Sigmoid colon (tissue), 7 donors: ENCODE data around the gene FAM78B. TPM values are rescaled to one million over a fixed set of nuclear protein-coding genes. Genes with fewer than 3 reads are reported as not detected.

Experiments
- DNase-seq: peaks from one replicate; pipeline ENCODE4 v3.0.0-alpha.2; 2019
- H3K27ac ChIP-seq, 4 donors: fragments of 200-600 bp; sonication (generic); one replicate each; pipeline ENCODE4 v1.5.1; 2016 to 2019; ENCODE audit warnings: mild to moderate bottlenecking in 1 of 4
- H3K27me3 ChIP-seq, 3 donors: fragments of 200-600 bp; sonication (generic); one replicate each; pipeline ENCODE4 v1.5.1; 2019; ENCODE audit warnings: mild to moderate bottlenecking in 1 of 3
- H3K36me3 ChIP-seq, 4 donors: fragments of 200-600 bp; sonication (generic); one replicate each; pipeline ENCODE4 v1.5.1; 2016 to 2019
- H3K4me1 ChIP-seq, 4 donors: fragments of 200-600 bp; sonication (generic); one replicate each; pipeline ENCODE4 v1.5.1; 2017 to 2019
- H3K4me3 ChIP-seq, 4 donors: fragments of 200-600 bp; sonication (generic); one replicate each; pipeline ENCODE4 v1.5.1; 2017 to 2019; ENCODE audit warnings: mild to moderate bottlenecking in 2 of 4, moderate library complexity in 1 of 4
- H3K9me3 ChIP-seq, 4 donors: fragments of 200-600 bp in 3 of 4; sonication (generic) in 3 of 4; one replicate each; pipeline versions ENCODE4 v1.5.1 to v1.6.1; 2013 to 2019
- EP300 ChIP-seq, 4 donors: sonication (generic); formaldehyde crosslinking; IDR thresholded peaks; one replicate each; pipeline ENCODE4 v1.6.1; 2017; ENCODE audit warnings: antibody characterized with exemption in 4 of 4
- POLR2A ChIP-seq, 2 donors: fragments of 450-650 bp; IDR thresholded peaks; one replicate each; pipeline ENCODE4 v1.6.1; 2016; ENCODE audit warnings: antibody characterized with exemption in 2 of 2, mild to moderate bottlenecking in 2 of 2, moderate library complexity in 2 of 2
- POLR2AphosphoS5 ChIP-seq, 4 donors: sonication (generic); formaldehyde crosslinking; IDR thresholded peaks; one replicate each; pipeline ENCODE4 v1.6.1; 2017; ENCODE audit warnings: antibody characterized with exemption in 4 of 4
- WGBS, 2 donors: extraction: QIAGEN DNeasy Blood & Tissue Kit; methylation state at CpG; one replicate each; pipeline ENCODE4 v1.1.7; 2013; 5-methylcytosine and 5-hydroxymethylcytosine counted together
- intact Hi-C: fragments of 100-400 bp; cut with DNase I; formaldehyde crosslinking; loops from one replicate; pipeline ENCODE4 v1.15.1; 2023
- polyA plus RNA-seq, 3 donors: library from polyadenylated mRNA; stranded (reverse); fragments of 200-250 nt; gene quantifications; one replicate each; pipeline ENCODE4 v1.2.3, GENCODE V29; 2013
- total RNA-seq, 4 donors: library from RNA; depleted of rRNA; stranded (reverse); fragments of >200 nt; gene quantifications; one replicate each; pipeline ENCODE4 v1.1.0, GENCODE V29; 2016
- TF ChIP-seq, protein P1 (sequence below), 4 experiments: fragments of 450-650 bp in 3 of 4; fragments of 200-600 bp in 1 of 4; IDR thresholded peaks; one replicate each; pipeline ENCODE4 v1.5.1; 2016 to 2019; ENCODE audit warnings: antibody characterized with exemption in 4 of 4, mild to moderate bottlenecking in 3 of 4, moderate library complexity in 2 of 4
- donor health status: healthy with polysubstance abuse.
- donor health status: Bipolar disorder and iron deficiency.
- donor health status: healthy.

FAM78B gene
- total and polyA plus RNA-seq, 7 donors, result 0.23 to 5.4 (median 2.0) TPM

GRCh38 chr1:166039436-166040201, 127.2 kb downstream of the FAM78B start:
- TF ChIP-seq EP300 (IDR thresholded peaks at IDR 0.05), result no peak
- TF ChIP-seq POLR2AphosphoS5 (IDR thresholded peaks at IDR 0.05), result no peak
- TF ChIP-seq, protein P1, sequence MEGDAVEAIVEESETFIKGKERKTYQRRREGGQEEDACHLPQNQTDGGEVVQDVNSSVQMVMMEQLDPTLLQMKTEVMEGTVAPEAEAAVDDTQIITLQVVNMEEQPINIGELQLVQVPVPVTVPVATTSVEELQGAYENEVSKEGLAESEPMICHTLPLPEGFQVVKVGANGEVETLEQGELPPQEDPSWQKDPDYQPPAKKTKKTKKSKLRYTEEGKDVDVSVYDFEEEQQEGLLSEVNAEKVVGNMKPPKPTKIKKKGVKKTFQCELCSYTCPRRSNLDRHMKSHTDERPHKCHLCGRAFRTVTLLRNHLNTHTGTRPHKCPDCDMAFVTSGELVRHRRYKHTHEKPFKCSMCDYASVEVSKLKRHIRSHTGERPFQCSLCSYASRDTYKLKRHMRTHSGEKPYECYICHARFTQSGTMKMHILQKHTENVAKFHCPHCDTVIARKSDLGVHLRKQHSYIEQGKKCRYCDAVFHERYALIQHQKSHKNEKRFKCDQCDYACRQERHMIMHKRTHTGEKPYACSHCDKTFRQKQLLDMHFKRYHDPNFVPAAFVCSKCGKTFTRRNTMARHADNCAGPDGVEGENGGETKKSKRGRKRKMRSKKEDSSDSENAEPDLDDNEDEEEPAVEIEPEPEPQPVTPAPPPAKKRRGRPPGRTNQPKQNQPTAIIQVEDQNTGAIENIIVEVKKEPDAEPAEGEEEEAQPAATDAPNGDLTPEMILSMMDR (IDR thresholded peaks at IDR 0.05), result no peak
- TF ChIP-seq POLR2A (IDR thresholded peaks at IDR 0.05), result no peak
- DNase-seq, result no peak
- intact Hi-C loops, result no loop called here
- Histone ChIP-seq H3K27ac (no peak overlapping the region), H3K4me3 (no peak overlapping the region), H3K9me3 (no peaks in the 10 kb centered on the region), H3K36me3 (no peaks in the 10 kb centered on the region), H3K27me3 (no peaks in the 10 kb centered on the region), H3K4me1 (no peaks in the 10 kb centered on the region)
- 85 to 89% methylated on average over 9 of the region's 9 CpGs for WGBS, 2 donors

- no peak for TF ChIP-seq EP300 (IDR thresholded peaks at IDR 0.05)
- TF ChIP-seq, protein P1 (IDR thresholded peaks at IDR 0.05), result no peak
- no peak for TF ChIP-seq POLR2A (IDR thresholded peaks at IDR 0.05)
- TF ChIP-seq POLR2AphosphoS5 (IDR thresholded peaks at IDR 0.05), result no peak
- intact Hi-C loops, result no loop called here
- DNase-seq, result no peak
- 81 to 86% methylated on average over 5 of the region's 5 CpGs for WGBS, 2 donors
- Histone ChIP-seq H3K4me3 (no peak overlapping the region), H3K9me3 (no peaks in the 10 kb centered on the region), H3K27ac (no peak overlapping the region), H3K36me3 (no peaks in the 10 kb centered on the region), H3K27me3 (no peaks in the 10 kb centered on the region), H3K4me1 (no peaks in the 10 kb centered on the region)
Observed at GRCh38 chr1:166036092-166036491, 130.7 kb downstream of the FAM78B start.

GRCh38 chr1:166032572-166033371, 134.0 kb downstream of the FAM78B start:
- DNase-seq, result no peak
- H3K4me3 ChIP-seq, result no peak overlapping the region
- intact Hi-C loops, result no loop called here
- H3K4me1 ChIP-seq, result no peaks in the 10 kb centered on the region
- H3K9me3 ChIP-seq, result no peaks in the 10 kb centered on the region
- WGBS, 2 donors, result 47 to 71% methylated on average over 11 of the region's 11 CpGs
- TF ChIP-seq POLR2A (IDR thresholded peaks at IDR 0.05) (no peak), POLR2AphosphoS5 (IDR thresholded peaks at IDR 0.05) (no peak), EP300 (IDR thresholded peaks at IDR 0.05) (no peak)
- TF ChIP-seq, protein P1 (IDR thresholded peaks at IDR 0.05), result no peak
- no peak overlapping the region for H3K27ac ChIP-seq
- H3K36me3 ChIP-seq, result no peaks in the 10 kb centered on the region
- no peaks in the 10 kb centered on the region for H3K27me3 ChIP-seq

DNA sequence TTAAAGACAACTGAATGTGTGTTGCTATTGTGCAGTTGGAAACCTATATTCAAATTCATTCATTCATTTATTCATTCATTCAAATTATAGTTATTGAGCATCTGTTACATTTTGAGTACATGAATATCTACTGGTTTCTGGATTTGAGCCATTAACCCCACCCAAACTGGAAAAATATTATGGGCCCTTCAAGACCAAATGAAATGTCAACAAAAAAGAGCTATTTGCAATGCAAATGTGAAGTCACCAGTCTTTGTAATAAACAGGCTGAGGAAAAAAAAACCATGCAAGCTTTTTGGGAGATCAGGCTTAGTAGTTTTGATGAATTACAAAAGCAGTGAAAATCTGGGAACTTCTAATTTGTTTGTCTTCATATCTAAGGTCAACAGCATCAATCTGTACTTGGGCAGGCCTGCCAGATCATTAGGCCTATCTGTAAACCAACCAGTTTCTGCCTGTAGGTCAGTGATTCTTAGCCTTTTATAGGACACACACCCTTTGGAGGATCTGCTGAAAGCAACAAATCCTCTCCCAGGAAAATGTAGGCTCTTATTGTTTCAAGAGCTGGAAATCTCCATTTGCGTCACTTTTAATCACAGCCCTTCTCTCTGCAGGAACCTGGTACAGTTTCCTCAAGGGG, 134.7 kb downstream of the FAM78B start:
- H3K4me3 ChIP-seq, result no peak overlapping the region
- no peaks in the 10 kb centered on the region for H3K36me3 ChIP-seq
- H3K9me3 ChIP-seq, result no peaks in the 10 kb centered on the region
- no peak overlapping the region for H3K27ac ChIP-seq
- TF ChIP-seq, protein P1 (IDR thresholded peaks at IDR 0.05), result no peak
- TF ChIP-seq EP300 (IDR thresholded peaks at IDR 0.05), result no peak
- no peak for TF ChIP-seq POLR2AphosphoS5 (IDR thresholded peaks at IDR 0.05)
- no peak for TF ChIP-seq POLR2A (IDR thresholded peaks at IDR 0.05)
- H3K27me3 ChIP-seq, result no peaks in the 10 kb centered on the region
- no peaks in the 10 kb centered on the region for H3K4me1 ChIP-seq
- intact Hi-C loops, result no loop called here
- 91 to 94% methylated on average over 1 of the region's 1 CpG for WGBS, 2 donors
- DNase-seq, result no peak
